Cardiac fibroblast (primary cell): ENCODE data around the gene LYL1.

Experiments
- DNase-seq, 2 donors: peaks; one replicate each; pipeline versions ENCODE4 v3.0.0 to v3.0.0-alpha.2; 2010; ENCODE audit warnings: low read depth in 2 of 2
- H3K4me3 ChIP-seq, 2 donors: replicated peaks in 1 of 2; 1 replicate in 1 of 2; 2 replicates in 1 of 2; pipeline ENCODE4 v1.5.1; 2011; ENCODE audit warnings: low read depth in 2 of 2, low read length in 2 of 2, mild to moderate bottlenecking in 2 of 2, moderate library complexity in 1 of 2
- CTCF ChIP-seq: IDR thresholded peaks from one replicate; pipeline ENCODE4 v1.5.1; 2011; ENCODE audit warnings: low read depth, mild to moderate bottlenecking, low read length, inconsistent platforms

LYL1 gene

GRCh38 chr19:13103581-13104359, 1.1 kb upstream of the LYL1 start:
- TF ChIP-seq CTCF = no peak
- DNase-seq = no peak
- H3K4me3 ChIP-seq = no peak overlapping the region

- peak in 1 of 2 donors; percentile 53 for DNase-seq
- H3K4me3 ChIP-seq = peak overlapping the region; percentile 27
- no peak for TF ChIP-seq CTCF
Measured at GRCh38 chr19:13102416-13102665, 317 bp downstream of the LYL1 start.

- no peak for TF ChIP-seq CTCF
- peak overlapping the region; percentile 27 for H3K4me3 ChIP-seq
- no peak for DNase-seq
Measured at GRCh38 chr19:13101590-13102415, 855 bp downstream of the LYL1 start.

GRCh38 chr19:13100841-13101589, 1.6 kb downstream of the LYL1 start:
- DNase-seq = no peak
- H3K4me3 ChIP-seq = no peak overlapping the region
- peak; percentile 28 for TF ChIP-seq CTCF

GRCh38 chr19:13100031-13100588, 2.5 kb downstream of the LYL1 start:
- peak in 1 of 2 donors; percentile 22 for DNase-seq
- no peak overlapping the region for H3K4me3 ChIP-seq
- no peak for TF ChIP-seq CTCF
